Stimulated activated naive CD8-positive, alpha-beta T cell treated with anti-CD3 and anti-CD28 coated beads, Interleukin-15, amount 100 ng/mL, for 72 hours (primary cell): ENCODE measurements around the gene FUT4.
"Not testable (repeated sequence)": the region's sequence is repeated elsewhere in the genome, so short reads cannot be mapped to it uniquely, and the experiment has no call there.

ENCODE experiments used
- ATAC-seq: fragments of 150-1000 bp; cut with Tn5 transposase; 2 replicates; pipeline ENCODE4 v1.10.0; 2021; ENCODE audit warnings: mild to moderate bottlenecking, moderate library complexity
- DNase-seq, 2 donors: peaks; one replicate each; pipeline ENCODE4 v3.0.0; 2021 to 2022
- H3K27ac Mint-ChIP-seq, 2 donors: one replicate each; pipeline ENCODE4 v1.8.0; 2022; ENCODE audit warnings: mild to moderate bottlenecking in 2 of 2, mixed read lengths in 2 of 2, moderate library complexity in 2 of 2
- H3K27me3 Mint-ChIP-seq: one replicate; pipeline ENCODE4 v1.8.0; 2022; ENCODE audit warnings: mixed read lengths
- H3K4me1 Mint-ChIP-seq: one replicate; pipeline ENCODE4 v1.8.0; 2022; ENCODE audit warnings: mild to moderate bottlenecking, mixed read lengths
- H3K4me3 Mint-ChIP-seq, 2 donors: one replicate each; pipeline ENCODE4 v1.8.0; 2022; ENCODE audit warnings: mild to moderate bottlenecking in 2 of 2, mixed read lengths in 2 of 2, moderate library complexity in 1 of 2
- H3K9me3 Mint-ChIP-seq, 2 donors: one replicate each; pipeline ENCODE4 v1.8.0; 2022; ENCODE audit warnings: mixed read lengths in 2 of 2

FUT4 gene

GRCh38 chr11:94543695-94544645 lies at the start of gene FUT4:
TSS of gene FUT4 (plus strand) at chr11:94543921. CDS start at chr11:94544134, 213 bp downstream.
- DNase-seq (peak; percentile 79 to 84), ATAC-seq (peak; percentile 85)
- Mint-ChIP-seq H3K4me3 (peak within 1 kb of the TSS; percentile 97 to 98), H3K27ac (peak within 1 kb of the TSS; percentile 99 to 100), H3K9me3 (no peaks in the 10 kb centered on the region), H3K4me1 (peaks cover 37% of the 10 kb centered on the region), H3K27me3 (no peaks in the 10 kb centered on the region)

GRCh38 chr11:94494126-94494680 lies 49.5 kb upstream of the FUT4 start:
- ATAC-seq = peak; percentile 84
- Mint-ChIP-seq H3K27ac (peak overlapping the region; percentile 99 to 100), H3K27me3 (no peaks in the 10 kb centered on the region), H3K4me1 (peaks cover 26% of the 10 kb centered on the region), H3K9me3 (no peaks in the 10 kb centered on the region), H3K4me3 (peak overlapping the region; percentile 89 to 94)
- no peak for DNase-seq

- H3K27me3 Mint-ChIP-seq = no peaks in the 10 kb centered on the region
- peaks cover 4% of the 10 kb centered on the region for H3K4me1 Mint-ChIP-seq
Observed at GRCh38 chr11:94500181-94500580, 43.5 kb upstream of the FUT4 start.

GRCh38 chr11:94501522-94501921 lies 42.2 kb upstream of the FUT4 start:
- no peaks in the 10 kb centered on the region for H3K27me3 Mint-ChIP-seq
- H3K4me1 Mint-ChIP-seq = no peaks in the 10 kb centered on the region
- H3K9me3 Mint-ChIP-seq = no peaks in the 10 kb centered on the region
- ATAC-seq (no peak), DNase-seq (no peak)
- no peak overlapping the region for H3K27ac Mint-ChIP-seq
- no peak overlapping the region for H3K4me3 Mint-ChIP-seq

More at GRCh38 chr11:94500181-94500580, 43.5 kb upstream of the FUT4 start:
- Mint-ChIP-seq H3K9me3 (no peaks in the 10 kb centered on the region), H3K4me3 (no peak overlapping the region), H3K27ac (no peak overlapping the region)
- DNase-seq = no peak
- ATAC-seq = no peak

GRCh38 chr11:94504689-94505293 lies 38.9 kb upstream of the FUT4 start:
- H3K27ac Mint-ChIP-seq = no peak overlapping the region
- no peaks in the 10 kb centered on the region for H3K9me3 Mint-ChIP-seq
- ATAC-seq (peak; percentile 71), DNase-seq (no peak)
- H3K27me3 Mint-ChIP-seq = no peaks in the 10 kb centered on the region
- H3K4me1 Mint-ChIP-seq = no peaks in the 10 kb centered on the region
- H3K4me3 Mint-ChIP-seq = no peak overlapping the region

GRCh38 chr11:94506513-94506912 lies 37.2 kb upstream of the FUT4 start:
- not testable (repeated sequence) for H3K4me1 Mint-ChIP-seq, H3K27ac Mint-ChIP-seq, H3K4me3 Mint-ChIP-seq, DNase-seq, ATAC-seq, H3K9me3 Mint-ChIP-seq
- peaks cover 12% of the 10 kb centered on the region for H3K27me3 Mint-ChIP-seq

- Mint-ChIP-seq H3K4me3 (no peak overlapping the region), H3K9me3 (no peaks in the 10 kb centered on the region), H3K27me3 (peaks cover 21% of the 10 kb centered on the region), H3K4me1 (peaks cover 7% of the 10 kb centered on the region), H3K27ac (no peak overlapping the region)
- DNase-seq (no peak), ATAC-seq (no peak)
Observed at GRCh38 chr11:94507485-94507884, 36.2 kb upstream of the FUT4 start.

GRCh38 chr11:94511932-94512781 lies 31.6 kb upstream of the FUT4 start, which contains the start of gene C11orf97:
TSS of gene C11orf97 (plus strand) at chr11:94512461. CDS start at chr11:94512529, 68 bp downstream.
- ATAC-seq (peak; percentile 93), DNase-seq (peak; percentile 42 to 58)
- Mint-ChIP-seq H3K27me3 (peaks cover 26% of the 10 kb centered on the region), H3K4me1 (peaks cover 17% of the 10 kb centered on the region), H3K9me3 (no peaks in the 10 kb centered on the region), H3K4me3 (peak within 1 kb of the TSS; percentile 84), H3K27ac (peak within 1 kb of the TSS; percentile 63 to 67)

- Mint-ChIP-seq H3K27ac (no peak overlapping the region), H3K27me3 (peaks cover 26% of the 10 kb centered on the region), H3K4me1 (peaks cover 17% of the 10 kb centered on the region), H3K4me3 (peak overlapping the region in 1 of 2 donors; percentile 41), H3K9me3 (no peaks in the 10 kb centered on the region)
- ATAC-seq = peak; percentile 11
- DNase-seq = no peak
Observed at GRCh38 chr11:94513091-94513490, 30.6 kb upstream of the FUT4 start.

GRCh38 chr11:94515398-94515797 lies 28.3 kb upstream of the FUT4 start:
- H3K27me3 Mint-ChIP-seq = peaks cover 25% of the 10 kb centered on the region
- no peak overlapping the region for H3K4me3 Mint-ChIP-seq
- peaks cover 17% of the 10 kb centered on the region for H3K4me1 Mint-ChIP-seq
- no peaks in the 10 kb centered on the region for H3K9me3 Mint-ChIP-seq
- no peak for DNase-seq
- no peak overlapping the region for H3K27ac Mint-ChIP-seq
- ATAC-seq = no peak

- Mint-ChIP-seq H3K27me3 (peaks cover 12% of the 10 kb centered on the region), H3K4me1 (peaks cover 17% of the 10 kb centered on the region), H3K9me3 (no peaks in the 10 kb centered on the region), H3K27ac (no peak overlapping the region), H3K4me3 (no peak overlapping the region)
- no peak for DNase-seq
- no peak for ATAC-seq
Observed at GRCh38 chr11:94516725-94517124, 27.0 kb upstream of the FUT4 start.

- Mint-ChIP-seq H3K9me3 (no peaks in the 10 kb centered on the region), H3K4me1 (peaks cover 2% of the 10 kb centered on the region), H3K27ac (no peak overlapping the region), H3K4me3 (no peak overlapping the region), H3K27me3 (peaks cover 10% of the 10 kb centered on the region)
- no peak for DNase-seq
- ATAC-seq = no peak
Observed at GRCh38 chr11:94518300-94518699, 25.4 kb upstream of the FUT4 start.

GRCh38 chr11:94519478-94520084 lies 24.1 kb upstream of the FUT4 start:
- Mint-ChIP-seq H3K4me1 (no peaks in the 10 kb centered on the region), H3K27me3 (peaks cover 14% of the 10 kb centered on the region), H3K27ac (no peak overlapping the region), H3K9me3 (no peaks in the 10 kb centered on the region), H3K4me3 (no peak overlapping the region)
- DNase-seq (no peak), ATAC-seq (no peak)

- no peak for ATAC-seq
- H3K4me3 Mint-ChIP-seq = no peak overlapping the region
- DNase-seq = no peak
Observed at GRCh38 chr11:94521684-94522083, 22.0 kb upstream of the FUT4 start.

GRCh38 chr11:94524341-94524740 lies 19.4 kb upstream of the FUT4 start:
- no peak for DNase-seq
- no peak overlapping the region for H3K27ac Mint-ChIP-seq
- H3K4me1 Mint-ChIP-seq = no peaks in the 10 kb centered on the region
- H3K9me3 Mint-ChIP-seq = no peaks in the 10 kb centered on the region
- H3K4me3 Mint-ChIP-seq = no peak overlapping the region
- H3K27me3 Mint-ChIP-seq = peaks cover 26% of the 10 kb centered on the region
- ATAC-seq = no peak

More at GRCh38 chr11:94521684-94522083, 22.0 kb upstream of the FUT4 start:
- Mint-ChIP-seq H3K4me1 (no peaks in the 10 kb centered on the region), H3K27me3 (peaks cover 19% of the 10 kb centered on the region), H3K9me3 (no peaks in the 10 kb centered on the region), H3K27ac (no peak overlapping the region)
